HG03108 (cell line): Measurements from ENCODE around the gene BASP1.
"Not testable (repeated sequence)": the region's sequence is repeated elsewhere in the genome, so short reads cannot be mapped to it uniquely, and the experiment has no call there.

Experiments used
- ATAC-seq: cut with Tn5 transposase; IDR thresholded peaks from one replicate; pipeline ENCODE4 v1.9.1; 2021; ENCODE audit warnings: moderate library complexity; ENCODE audit not compliant: unreplicated experiment

Gene BASP1

DNA sequence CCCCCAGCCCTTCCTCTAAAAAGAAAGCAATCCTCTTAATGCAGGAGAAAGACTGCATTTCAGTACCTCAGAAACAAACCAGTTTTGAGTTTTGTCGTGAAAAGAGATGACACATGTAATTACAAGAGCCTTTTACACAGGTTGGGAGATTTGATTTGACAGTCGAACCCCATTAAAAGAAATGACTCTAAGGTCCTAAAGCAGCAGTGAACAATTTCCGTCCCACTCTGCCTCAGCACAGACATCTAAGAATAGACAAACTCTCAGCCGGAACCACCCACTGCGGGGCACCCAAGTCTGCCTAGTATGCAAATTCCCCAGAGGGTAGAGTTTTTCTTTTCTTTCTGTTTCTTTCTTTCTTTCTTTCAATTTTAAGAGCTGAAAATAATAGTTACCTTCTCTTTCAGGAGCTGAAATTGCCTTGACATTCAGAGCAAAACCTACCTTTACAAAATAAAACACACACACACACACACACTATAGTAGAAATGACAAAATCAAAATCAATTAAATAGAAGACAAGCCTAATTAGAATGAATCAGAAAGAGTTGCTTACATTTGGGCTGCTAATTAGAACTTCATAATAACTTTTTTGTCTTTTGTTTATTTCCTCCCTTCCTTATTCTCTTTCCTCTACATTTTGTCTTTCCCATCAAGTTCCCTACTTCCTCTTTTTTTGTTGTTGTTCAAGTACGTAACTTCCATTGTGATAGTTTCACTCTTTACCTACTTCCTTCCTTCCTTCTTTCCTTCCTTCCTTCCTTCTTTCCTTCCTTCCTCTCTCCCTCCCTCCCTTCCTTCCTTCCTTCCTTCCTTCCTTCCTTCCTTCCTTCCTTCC lies 65.1 kb downstream of the BASP1 start:
- peak; percentile 95 for ATAC-seq

DNA sequence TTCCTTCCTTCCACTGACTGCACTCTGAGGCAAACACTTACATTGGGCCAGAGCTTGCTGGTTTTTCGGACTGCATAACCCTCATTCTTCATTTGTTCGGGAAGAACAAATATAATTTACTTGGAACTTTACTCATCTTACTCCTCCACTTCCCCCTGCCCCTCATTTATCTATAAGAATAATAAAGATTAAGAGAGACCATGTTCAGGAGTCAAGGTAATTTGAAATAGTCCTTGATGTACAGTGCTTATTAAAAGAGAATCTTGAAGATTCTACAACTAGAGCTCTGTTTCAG lies 65.6 kb downstream of the BASP1 start:
- no peak for ATAC-seq

DNA sequence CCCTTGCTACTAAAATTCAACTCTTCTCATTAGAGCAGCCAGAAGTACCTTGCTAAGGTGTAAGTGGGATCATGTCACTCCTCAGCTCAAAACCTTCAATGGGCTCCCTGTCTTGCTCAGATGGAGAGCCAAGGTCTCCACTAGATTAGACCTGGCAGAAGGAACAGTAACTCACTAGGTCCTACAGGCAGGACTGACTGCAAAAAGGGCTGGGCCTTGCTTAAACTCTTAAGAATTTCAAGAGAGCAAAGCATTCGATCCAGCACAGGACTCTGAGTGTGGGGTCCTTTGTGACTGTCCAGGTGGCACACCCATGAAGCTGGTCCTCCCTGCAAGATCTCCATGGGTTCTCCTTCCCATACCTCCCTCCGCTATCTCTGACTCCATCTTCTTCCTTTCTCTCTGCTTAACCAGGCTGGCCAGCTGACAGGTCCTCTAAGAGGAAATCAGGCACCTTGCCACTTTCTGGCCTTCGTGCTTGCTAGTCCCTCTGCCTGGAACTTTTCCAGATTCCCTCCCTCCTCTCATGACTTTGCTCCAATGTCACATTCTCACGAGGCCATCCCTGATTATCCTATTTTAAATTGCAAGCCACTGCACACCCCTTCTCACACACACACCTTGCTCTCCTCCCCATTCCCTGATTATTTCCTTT lies 70.2 kb downstream of the BASP1 start:
- no peak for ATAC-seq

- ATAC-seq = no peak
Observed at GRCh38 chr5:17288570-17288969, 71.1 kb downstream of the BASP1 start.

DNA sequence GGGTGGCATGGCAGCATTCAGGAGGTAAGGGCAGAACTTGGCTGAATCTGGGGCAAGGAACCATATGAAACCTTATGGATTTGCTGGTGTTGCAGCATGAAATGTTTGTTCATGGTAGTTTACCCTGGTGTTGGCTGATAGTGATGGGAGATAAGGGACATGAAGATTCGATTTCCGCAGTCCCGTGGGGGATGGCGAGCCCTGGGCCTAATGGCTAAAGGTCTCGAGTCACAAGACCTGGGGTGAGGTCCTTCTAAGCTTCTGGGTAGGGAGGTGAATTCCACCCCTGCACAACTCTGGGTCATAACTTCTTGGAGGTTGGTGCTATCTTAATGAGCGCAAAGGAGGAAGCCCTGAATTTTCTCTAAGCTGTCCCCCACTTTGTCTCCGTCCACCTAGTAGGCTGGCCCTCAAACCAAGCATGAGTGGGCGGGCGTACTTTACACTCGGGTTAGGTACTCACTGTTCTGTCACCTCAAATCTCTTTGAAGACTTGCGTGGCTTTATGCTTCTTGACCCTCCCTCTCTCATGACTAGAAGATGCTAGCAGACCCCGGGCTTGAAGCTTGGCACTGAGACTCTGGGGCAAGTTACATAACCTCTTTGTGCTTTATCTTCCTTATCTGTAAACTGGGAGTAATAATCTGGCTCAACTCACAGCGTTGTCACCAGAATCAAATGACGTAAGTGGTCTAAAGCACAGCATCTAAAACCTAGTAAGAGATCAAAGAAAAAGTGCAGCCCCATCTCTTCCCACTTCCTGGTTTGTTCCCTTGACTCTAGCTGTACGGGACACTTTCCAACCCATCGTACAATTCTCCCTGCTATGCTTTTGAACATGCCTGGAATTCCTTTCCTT lies 72.5 kb downstream of the BASP1 start:
- no peak for ATAC-seq

DNA sequence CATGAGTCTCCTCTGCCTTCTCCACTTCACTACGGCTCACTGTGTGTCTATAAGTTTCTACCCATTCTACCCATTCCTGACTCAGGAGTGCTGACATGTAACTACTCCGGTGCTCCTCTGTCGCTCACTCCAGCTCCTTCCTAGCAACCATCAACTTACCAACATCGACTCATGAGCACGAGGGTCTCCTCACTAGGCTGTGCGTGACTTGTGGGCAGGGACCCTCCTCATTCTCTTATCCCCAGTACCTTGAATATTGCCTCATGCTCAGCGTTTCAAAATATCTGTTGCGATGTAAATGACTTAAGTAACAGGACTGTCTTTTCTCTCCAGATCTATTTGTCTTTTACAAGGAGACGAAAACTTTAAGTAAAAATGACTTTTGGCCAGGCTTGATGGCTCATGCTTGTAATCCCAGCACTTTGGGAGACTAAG lies 73.1 kb downstream of the BASP1 start:
- ATAC-seq = no peak

DNA sequence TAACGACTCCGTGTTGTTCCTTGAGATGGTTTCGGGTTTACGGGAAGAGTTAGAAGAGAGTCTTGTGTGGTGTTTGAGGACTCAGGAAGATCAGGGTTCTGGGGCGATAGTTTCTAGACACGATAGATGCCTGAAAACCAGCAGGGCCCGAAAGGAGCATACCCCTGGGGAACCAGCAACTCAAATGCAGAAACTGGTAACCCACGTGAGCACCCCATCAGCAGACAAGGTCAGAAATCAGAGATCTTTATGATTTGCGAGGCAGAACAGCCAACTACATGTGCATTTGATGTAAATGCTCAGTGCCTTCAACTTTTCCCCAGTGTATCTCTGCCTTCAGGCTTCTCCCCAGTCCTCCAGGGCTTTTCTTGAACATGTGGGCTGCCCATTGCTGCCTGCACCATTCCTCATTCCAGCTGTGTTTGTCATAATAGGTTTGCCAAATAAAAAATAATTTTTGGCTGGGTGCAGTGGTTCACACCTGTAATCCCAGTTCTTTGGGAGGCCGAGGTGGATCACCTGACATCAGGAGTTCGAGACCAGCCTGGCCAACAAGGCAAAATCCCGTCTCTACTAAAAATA lies 75.1 kb downstream of the BASP1 start:
- no peak for ATAC-seq

DNA sequence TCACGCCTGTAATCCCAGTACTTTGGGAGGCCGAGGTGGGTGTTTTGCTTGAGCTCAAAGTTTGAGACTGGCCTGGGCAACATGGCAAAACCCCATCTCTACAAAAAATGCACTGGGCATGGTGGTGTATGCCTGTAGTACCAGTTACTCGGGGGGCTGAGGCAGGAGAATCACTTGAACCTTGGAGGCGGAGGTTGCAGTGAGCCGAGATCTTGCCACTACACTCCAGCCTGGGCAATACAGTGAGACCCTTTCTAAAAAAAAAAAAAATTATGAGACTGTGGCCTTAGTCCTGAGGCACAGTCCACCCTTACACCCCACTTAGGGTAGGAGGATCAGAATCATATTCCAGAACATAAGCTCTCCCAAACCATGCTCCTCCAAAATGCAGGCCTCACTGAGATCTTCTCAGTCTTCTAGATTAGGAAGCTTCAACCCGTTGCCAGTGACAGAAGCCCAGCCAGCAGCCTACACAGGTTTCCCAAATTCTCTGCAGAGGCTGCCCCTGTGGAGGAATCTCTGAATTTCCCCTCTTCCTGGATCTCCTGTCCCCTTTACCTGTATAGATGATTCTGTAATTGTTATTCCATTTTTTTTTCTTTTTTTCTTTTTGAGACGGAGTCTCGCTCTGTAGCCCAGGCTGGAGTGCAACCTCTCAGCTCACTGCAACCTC lies 77.3 kb downstream of the BASP1 start:
- ATAC-seq = no peak

DNA sequence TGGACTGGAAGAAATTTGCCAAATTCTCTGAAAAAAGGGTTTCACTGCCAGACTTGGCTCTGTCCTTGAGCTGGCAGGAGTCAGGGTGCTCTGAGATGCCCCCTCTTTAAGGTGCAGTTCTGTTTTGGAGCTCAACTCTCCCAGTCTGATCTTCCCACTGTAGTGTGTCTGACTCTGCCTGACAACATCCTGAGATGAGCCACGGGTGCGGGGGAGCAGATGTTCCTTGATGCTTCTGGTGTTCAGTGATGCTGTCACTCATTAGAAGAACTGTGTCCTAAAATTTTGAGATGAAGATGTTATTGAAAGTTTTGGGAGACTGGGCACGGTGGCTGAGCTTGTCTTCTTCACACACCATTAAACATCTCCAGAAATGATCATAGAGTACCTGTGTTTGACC lies 78.2 kb downstream of the BASP1 start:
- no peak for ATAC-seq

GRCh38 chr5:17302106-17302505 lies 84.7 kb downstream of the BASP1 start:
- no peak for ATAC-seq

DNA sequence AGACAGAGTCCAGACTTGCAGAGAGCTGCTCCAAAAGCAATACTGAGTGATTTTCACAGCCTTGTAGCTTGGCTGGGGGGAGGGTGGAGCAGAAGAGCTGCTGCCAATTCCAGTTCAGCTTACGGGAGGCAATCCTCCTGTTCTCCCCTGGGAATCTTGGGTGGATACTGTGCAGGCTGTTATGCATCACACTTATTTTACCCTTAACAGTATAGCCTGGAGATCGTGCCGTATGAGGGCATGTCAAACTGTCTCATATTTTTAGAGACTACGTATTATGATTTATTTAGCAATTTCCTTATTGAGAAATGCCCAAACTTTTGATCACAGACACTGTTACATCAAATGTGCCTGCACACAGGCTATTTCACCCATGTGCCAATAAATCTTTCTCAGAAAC lies 85.2 kb downstream of the BASP1 start:
- no peak for ATAC-seq

DNA sequence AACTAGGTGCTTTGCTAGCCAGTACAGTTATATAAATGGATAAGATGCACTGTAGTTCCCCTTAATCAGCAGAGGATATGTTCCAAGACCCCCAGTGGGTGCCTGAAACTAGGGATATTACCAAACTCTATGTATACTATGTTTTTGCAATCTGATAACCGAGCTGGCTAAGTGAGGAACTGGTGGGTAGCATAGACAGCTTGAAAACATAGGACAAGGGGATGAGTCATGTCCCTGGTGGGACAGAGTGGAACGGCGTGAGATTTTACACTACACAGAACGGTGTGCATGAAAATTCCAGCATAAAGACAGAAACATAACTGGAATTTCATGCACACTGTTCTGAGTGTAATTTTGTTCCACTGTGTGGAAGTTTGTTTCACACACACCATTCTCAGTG lies 86.9 kb downstream of the BASP1 start:
- no peak for ATAC-seq

DNA sequence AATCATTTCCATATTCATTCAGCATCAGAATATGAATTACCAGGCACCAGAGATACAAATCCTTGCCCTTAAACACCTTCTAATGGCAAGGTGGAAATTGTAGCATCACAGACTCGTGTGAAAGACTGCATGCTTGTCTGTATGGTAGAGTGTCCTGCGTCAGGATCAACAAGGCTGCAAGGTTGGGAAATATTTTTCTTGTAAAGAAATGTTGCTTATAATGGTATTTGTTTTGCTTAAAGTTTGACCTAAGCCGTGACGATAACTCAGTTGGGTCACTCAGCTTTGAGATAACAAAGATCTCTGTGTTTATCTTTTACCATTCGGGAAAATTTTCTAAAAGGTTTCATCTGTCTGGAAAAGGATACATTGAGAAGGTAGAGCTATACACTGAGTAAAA lies 87.6 kb downstream of the BASP1 start:
- no peak for ATAC-seq

GRCh38 chr5:17305964-17306725 lies 88.7 kb downstream of the BASP1 start:
- no peak for ATAC-seq

GRCh38 chr5:17306726-17307091 lies 89.3 kb downstream of the BASP1 start:
- ATAC-seq = no peak

DNA sequence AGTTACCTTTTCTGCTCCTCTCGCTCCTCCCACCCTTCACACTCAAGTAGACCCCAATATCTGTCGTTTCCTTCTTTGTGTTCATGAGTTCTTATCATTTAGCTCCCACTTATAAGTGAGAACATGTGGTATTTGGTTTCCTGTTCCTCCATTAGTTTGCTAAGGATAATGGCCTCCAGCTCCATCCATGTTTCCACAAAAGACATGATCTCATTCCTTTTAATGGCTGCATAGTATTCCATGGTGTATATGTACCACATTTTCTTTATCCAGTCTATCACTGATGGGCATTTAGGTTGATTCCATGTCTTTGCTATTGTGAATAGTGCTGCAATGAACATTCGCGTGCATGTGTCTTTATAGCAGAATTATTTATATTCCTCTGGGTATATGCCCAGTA lies 90.0 kb downstream of the BASP1 start:
- not testable (repeated sequence) for ATAC-seq

- no peak for ATAC-seq
Observed at GRCh38 chr5:17308326-17309065, 91.1 kb downstream of the BASP1 start.

GRCh38 chr5:17309462-17309861 lies 92.0 kb downstream of the BASP1 start:
- ATAC-seq = no peak

GRCh38 chr5:17310502-17310901 lies 93.1 kb downstream of the BASP1 start:
- not testable (repeated sequence) for ATAC-seq
